ENCODE data around the gene ZNF28.
"Not testable (repeated sequence)": the region's sequence is repeated elsewhere in the genome, so short reads cannot be mapped to it uniquely, and the experiment has no call there.

ZNF28 gene

GRCh38 chr19:52782864-52783263 is 38.6 kb downstream of the ZNF28 start:
- not testable (repeated sequence) for DNase-seq (ENCODE audit: extremely low read depth in 1 of 2, low read depth in 1 of 2)

GRCh38 chr19:52778811-52779210 is 42.6 kb downstream of the ZNF28 start:
- DNase-seq (ENCODE audit: extremely low read depth in 1 of 2, low read depth in 1 of 2), result no peak

- DNase-seq (ENCODE audit: extremely low read depth in 1 of 2, low read depth in 1 of 2), result not testable (repeated sequence)
Observed at GRCh38 chr19:52756447-52756846, 65.0 kb downstream of the ZNF28 start.

GRCh38 chr19:52749780-52750179 is 71.7 kb downstream of the ZNF28 start:
- DNase-seq (ENCODE audit: extremely low read depth in 1 of 2, low read depth in 1 of 2), result no peak

- DNase-seq (ENCODE audit: extremely low read depth in 1 of 2, low read depth in 1 of 2), result no peak
Observed at GRCh38 chr19:52748336-52748950, 73.0 kb downstream of the ZNF28 start.
